MM.1S (cell line): ENCODE data around the gene TOMT.

Experiments
- DNase-seq: peaks from one replicate; pipeline ENCODE4 v3.0.0-alpha.2; 2015
- H2AFZ ChIP-seq: fragments of 300-600 bp; sonication (generic); 2 replicates; pipeline ENCODE4 v1.6.0; 2016; ENCODE audit warnings: antibody characterized with exemption, low read length
- H3F3A ChIP-seq: fragments of 300-600 bp; sonication (generic); 2 replicates; pipeline ENCODE4 v1.6.1; 2016; ENCODE audit warnings: mild to moderate bottlenecking, antibody characterized with exemption, low read length, moderate library complexity, mixed read lengths; ENCODE audit not compliant: insufficient read depth
- H3K27ac ChIP-seq: fragments of 300-600 bp; sonication (generic); 2 replicates; pipeline ENCODE4 v1.5.1; 2016; ENCODE audit warnings: mild to moderate bottlenecking, low read length
- H3K27me3 ChIP-seq: fragments of 300-600 bp; sonication (generic); replicated peaks from 2 replicates; pipeline ENCODE4 v1.6.0; 2016; ENCODE audit warnings: low read length; ENCODE audit not compliant: insufficient read depth
- H3K36me3 ChIP-seq: fragments of 300-600 bp; sonication (generic); replicated peaks from 2 replicates; pipeline ENCODE4 v1.6.1; 2016; ENCODE audit warnings: mild to moderate bottlenecking, low read length, mixed read lengths; ENCODE audit not compliant: insufficient read depth
- H3K4me1 ChIP-seq: fragments of 300-600 bp; sonication (generic); 2 replicates; pipeline ENCODE4 v1.6.1; 2016; ENCODE audit warnings: low read length, mixed read lengths
- H3K4me2 ChIP-seq: fragments of 300-600 bp; sonication (generic); 2 replicates; pipeline ENCODE4 v1.6.0; 2016; ENCODE audit warnings: low read depth, low read length
- H3K4me3 ChIP-seq: fragments of 300-600 bp; sonication (generic); 2 replicates; pipeline ENCODE4 v1.5.1; 2016; ENCODE audit warnings: low read length, mixed read lengths
- H3K79me2 ChIP-seq: fragments of 300-600 bp; sonication (generic); 2 replicates; pipeline ENCODE4 v1.6.1; 2016; ENCODE audit warnings: mixed run types, low read length, mixed read lengths
- H3K9ac ChIP-seq: fragments of 300-600 bp; sonication (generic); 2 replicates; pipeline ENCODE4 v1.6.1; 2016; ENCODE audit warnings: low read length, mixed read lengths
- H3K9me2 ChIP-seq: fragments of 300-600 bp; sonication (generic); replicated peaks from 2 replicates; pipeline ENCODE4 v1.6.1; 2016; ENCODE audit warnings: mild to moderate bottlenecking, low read length, mixed read lengths; ENCODE audit not compliant: insufficient read depth
- H3K9me3 ChIP-seq: fragments of 300-600 bp; sonication (generic); replicated peaks from 2 replicates; pipeline ENCODE4 v1.6.1; 2016; ENCODE audit warnings: mild to moderate bottlenecking, low read length, mixed read lengths; ENCODE audit not compliant: insufficient read depth
- H4K20me1 ChIP-seq: fragments of 300-600 bp; sonication (generic); 2 replicates; pipeline ENCODE4 v1.6.1; 2016; ENCODE audit warnings: mild to moderate bottlenecking, low read length, moderate library complexity, mixed read lengths; ENCODE audit not compliant: insufficient read depth
- EZH2 ChIP-seq: fragments of 300-600 bp; sonication (generic); optimal IDR thresholded peaks from 2 replicates; pipeline ENCODE3; 2017; ENCODE audit warnings: low read depth, mild to moderate bottlenecking, antibody characterized with exemption, low read length, mixed read lengths
- EZH2phosphoT487 ChIP-seq: fragments of 300-600 bp; sonication (generic); IDR thresholded peaks from 2 replicates; pipeline ENCODE4 v1.6.1; 2018; ENCODE audit warnings: antibody characterized with exemption, low read length
- TF ChIP-seq, protein P1 (sequence below): fragments of 300-600 bp; sonication (generic); IDR thresholded peaks from 2 replicates; pipeline ENCODE4 v1.5.1; 2016; ENCODE audit warnings: antibody characterized with exemption, low read length, mixed read lengths

The TOMT gene

DNA sequence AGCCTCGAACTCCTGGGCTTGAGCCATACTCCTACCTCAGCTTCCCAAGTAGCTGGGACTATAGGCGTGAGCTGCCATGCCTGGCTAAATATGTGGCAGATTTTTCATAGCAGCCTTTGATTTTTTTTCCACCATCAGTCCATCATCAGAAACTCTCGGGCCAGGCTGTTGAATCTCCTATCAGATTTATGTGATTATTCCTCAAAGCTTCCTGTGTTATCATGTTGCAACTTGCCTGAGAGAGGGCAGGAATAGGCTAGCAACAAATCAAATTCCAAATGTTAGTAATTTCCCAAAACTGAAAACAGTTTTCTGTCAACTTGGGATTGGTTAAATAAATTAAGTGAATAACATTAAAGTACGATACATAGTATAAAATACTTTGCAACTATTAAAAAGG is 21.6 kb upstream of the TOMT start:
- no peak overlapping the region for H3K4me2 ChIP-seq
- no peak overlapping the region for H3K27ac ChIP-seq
- H3K79me2 ChIP-seq, result peaks cover 10% of the 10 kb centered on the region
- H3K9ac ChIP-seq, result no peak overlapping the region
- no peaks in the 10 kb centered on the region for H4K20me1 ChIP-seq
- H3K36me3 ChIP-seq, result no peaks in the 10 kb centered on the region
- TF ChIP-seq EZH2 (no peak), EZH2phosphoT487 (no peak)
- TF ChIP-seq, protein P1, sequence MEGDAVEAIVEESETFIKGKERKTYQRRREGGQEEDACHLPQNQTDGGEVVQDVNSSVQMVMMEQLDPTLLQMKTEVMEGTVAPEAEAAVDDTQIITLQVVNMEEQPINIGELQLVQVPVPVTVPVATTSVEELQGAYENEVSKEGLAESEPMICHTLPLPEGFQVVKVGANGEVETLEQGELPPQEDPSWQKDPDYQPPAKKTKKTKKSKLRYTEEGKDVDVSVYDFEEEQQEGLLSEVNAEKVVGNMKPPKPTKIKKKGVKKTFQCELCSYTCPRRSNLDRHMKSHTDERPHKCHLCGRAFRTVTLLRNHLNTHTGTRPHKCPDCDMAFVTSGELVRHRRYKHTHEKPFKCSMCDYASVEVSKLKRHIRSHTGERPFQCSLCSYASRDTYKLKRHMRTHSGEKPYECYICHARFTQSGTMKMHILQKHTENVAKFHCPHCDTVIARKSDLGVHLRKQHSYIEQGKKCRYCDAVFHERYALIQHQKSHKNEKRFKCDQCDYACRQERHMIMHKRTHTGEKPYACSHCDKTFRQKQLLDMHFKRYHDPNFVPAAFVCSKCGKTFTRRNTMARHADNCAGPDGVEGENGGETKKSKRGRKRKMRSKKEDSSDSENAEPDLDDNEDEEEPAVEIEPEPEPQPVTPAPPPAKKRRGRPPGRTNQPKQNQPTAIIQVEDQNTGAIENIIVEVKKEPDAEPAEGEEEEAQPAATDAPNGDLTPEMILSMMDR, result no peak
- no peak for DNase-seq
- H3K4me1 ChIP-seq, result peaks cover 17% of the 10 kb centered on the region
- no peak overlapping the region for H3K4me3 ChIP-seq
- H3K27me3 ChIP-seq, result no peaks in the 10 kb centered on the region
- no peaks in the 10 kb centered on the region for H3K9me2 ChIP-seq
- H2AFZ ChIP-seq, result no peak overlapping the region
- H3F3A ChIP-seq, result peaks cover 16% of the 10 kb centered on the region
- H3K9me3 ChIP-seq, result no peaks in the 10 kb centered on the region

DNA sequence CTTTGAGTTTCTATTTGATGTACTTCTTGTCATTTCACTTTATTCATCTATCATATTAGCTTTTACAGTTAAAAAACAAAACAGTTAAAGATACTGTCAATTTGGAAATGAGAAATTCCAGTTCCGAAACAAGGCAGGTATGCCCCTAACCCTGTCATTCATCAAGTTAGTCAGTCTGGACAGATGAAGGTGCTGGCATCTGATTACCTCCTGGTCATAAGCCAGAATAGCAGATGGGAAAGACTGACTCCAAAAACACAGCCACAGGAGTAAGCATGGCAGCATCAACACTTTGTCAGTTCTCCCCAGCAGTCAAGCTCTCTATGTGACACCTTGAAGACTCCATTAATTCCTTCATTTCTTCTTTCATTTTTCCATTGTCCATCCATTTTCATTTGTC is 20.8 kb upstream of the TOMT start:
- peaks cover 16% of the 10 kb centered on the region for H3K4me1 ChIP-seq
- no peak overlapping the region for H3K27ac ChIP-seq
- H3K27me3 ChIP-seq, result no peaks in the 10 kb centered on the region
- DNase-seq, result no peak
- no peak overlapping the region for H3K4me2 ChIP-seq
- no peak overlapping the region for H3K9ac ChIP-seq
- no peak overlapping the region for H2AFZ ChIP-seq
- no peaks in the 10 kb centered on the region for H3K36me3 ChIP-seq
- no peak overlapping the region for H3K4me3 ChIP-seq
- H3F3A ChIP-seq, result peaks cover 11% of the 10 kb centered on the region
- H3K79me2 ChIP-seq, result peaks cover under 1% of the 10 kb centered on the region
- H4K20me1 ChIP-seq, result no peaks in the 10 kb centered on the region
- no peaks in the 10 kb centered on the region for H3K9me3 ChIP-seq
- TF ChIP-seq EZH2phosphoT487, result no peak
- no peak for TF ChIP-seq EZH2
- TF ChIP-seq, protein P1, result no peak
- no peaks in the 10 kb centered on the region for H3K9me2 ChIP-seq

DNA sequence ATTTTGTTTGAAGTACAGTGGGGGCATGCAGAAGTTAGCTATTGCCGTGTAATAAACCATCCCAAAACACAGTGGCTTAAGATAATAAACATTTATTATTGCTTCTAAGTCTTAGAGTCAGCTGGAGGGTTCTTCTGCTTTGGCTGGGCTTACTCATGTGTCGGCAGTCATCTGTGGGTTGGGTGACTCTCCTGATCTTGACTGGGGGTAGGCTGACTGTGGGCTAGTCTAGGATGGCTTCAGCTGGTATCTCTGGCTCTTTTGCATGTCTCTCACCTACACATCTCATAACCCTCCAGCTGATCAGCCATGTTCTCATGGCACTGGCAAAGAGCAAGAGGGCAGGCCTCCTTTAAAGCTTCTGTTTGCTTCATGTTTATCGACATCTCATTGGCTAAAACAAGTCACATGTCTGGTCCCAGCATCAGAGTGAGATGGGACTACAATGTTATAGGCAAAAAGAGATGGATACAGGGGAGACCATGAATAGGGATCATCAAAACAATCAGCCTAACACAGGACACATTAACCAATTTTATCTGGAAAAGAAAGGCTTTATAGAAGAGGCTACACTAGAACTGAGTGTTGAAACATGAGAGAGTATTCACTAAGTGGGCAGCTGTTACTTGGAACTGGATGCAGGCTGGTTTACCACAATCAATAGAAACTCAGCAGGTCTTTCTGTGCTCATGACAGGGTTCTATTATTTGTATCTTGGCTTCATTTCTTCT is 19.9 kb upstream of the TOMT start:
- Histone ChIP-seq H3K4me1 (peaks cover 16% of the 10 kb centered on the region), H3K9ac (no peak overlapping the region), H3K79me2 (no peaks in the 10 kb centered on the region), H3K27me3 (no peaks in the 10 kb centered on the region), H3K9me3 (no peaks in the 10 kb centered on the region), H3K36me3 (no peaks in the 10 kb centered on the region), H3K27ac (no peak overlapping the region), H3F3A (peaks cover 11% of the 10 kb centered on the region), H3K4me2 (no peak overlapping the region), H4K20me1 (no peaks in the 10 kb centered on the region), H2AFZ (no peak overlapping the region), H3K4me3 (no peak overlapping the region), H3K9me2 (no peaks in the 10 kb centered on the region)
- TF ChIP-seq, protein P1, result no peak
- TF ChIP-seq EZH2phosphoT487, result no peak
- TF ChIP-seq EZH2, result no peak
- no peak for DNase-seq
